GM18505 (cell line): ENCODE data around the gene ACP3.

Experiments
- ATAC-seq: cut with Tn5 transposase; IDR thresholded peaks from one replicate; pipeline ENCODE4 v1.9.1; 2021; ENCODE audit not compliant: unreplicated experiment
- POLR2A ChIP-seq: IDR thresholded peaks from 4 replicates; pipeline ENCODE4 v1.6.1; 2011; ENCODE audit warnings: borderline replicate concordance; ENCODE audit not compliant: insufficient read depth, insufficient read length; ENCODE audit errors: extremely low read depth

The ACP3 gene

GRCh38 chr3:132399054-132399929, 82.1 kb downstream of the ACP3 start:
- no peak for ATAC-seq
- TF ChIP-seq POLR2A: no peak

DNA sequence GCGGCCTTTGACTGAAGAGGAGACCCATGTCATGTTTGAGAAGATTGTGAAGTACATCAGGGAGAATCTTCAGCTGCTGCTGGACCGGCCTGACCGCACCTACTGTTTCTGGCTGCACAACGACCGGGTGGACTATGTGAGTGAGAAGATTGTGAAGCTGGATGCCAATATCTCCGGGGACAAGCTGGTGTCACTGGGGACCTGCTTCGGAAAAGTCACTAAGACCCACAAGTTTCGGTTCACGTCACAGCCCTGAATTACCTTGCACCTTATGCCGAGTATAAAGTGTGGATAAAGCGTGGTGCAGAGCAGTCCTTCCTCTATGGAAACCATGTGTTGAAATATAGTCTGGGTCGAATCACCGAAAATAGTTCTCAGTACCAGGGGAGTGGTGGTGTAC, 84.0 kb downstream of the ACP3 start:
- no peak for ATAC-seq
- TF ChIP-seq POLR2A: no peak

- no peak for TF ChIP-seq POLR2A
- ATAC-seq: no peak
Measured at GRCh38 chr3:132404276-132404675, 87.1 kb downstream of the ACP3 start.

GRCh38 chr3:132405188-132405587, 88.0 kb downstream of the ACP3 start:
- no peak for TF ChIP-seq POLR2A
- ATAC-seq: no peak

DNA sequence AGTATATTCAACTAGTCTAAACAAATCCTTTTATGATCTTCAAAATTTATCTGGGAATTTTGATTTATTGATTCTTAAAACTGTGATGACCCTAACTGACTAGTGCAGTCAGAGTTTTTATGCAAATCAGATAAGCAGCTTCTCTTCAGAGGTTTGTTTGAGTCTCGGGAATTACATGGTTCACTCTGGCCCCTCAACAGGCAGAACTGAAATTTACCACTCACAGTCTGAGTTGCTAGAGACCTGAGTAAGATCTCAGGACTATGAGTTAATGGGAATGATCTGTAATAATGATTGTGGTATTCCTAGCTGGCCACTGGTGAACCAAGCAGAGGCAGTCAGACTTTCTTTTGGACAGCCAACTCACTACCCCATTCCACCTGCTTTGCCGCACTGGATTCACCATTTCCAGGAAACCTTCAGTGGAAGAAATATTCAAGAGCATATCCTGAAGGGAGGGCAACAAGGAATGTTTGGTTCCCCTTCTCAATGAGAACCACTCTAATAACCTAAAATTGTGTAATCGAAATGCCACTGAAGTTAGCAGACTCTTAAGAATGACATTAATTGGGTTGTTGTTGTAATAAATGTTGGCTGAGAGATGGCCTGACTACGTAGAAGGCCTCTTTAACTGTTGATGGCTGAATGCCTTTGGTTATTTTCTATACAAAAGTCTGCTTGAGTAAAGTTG, 88.5 kb downstream of the ACP3 start:
- no peak for TF ChIP-seq POLR2A
- ATAC-seq: no peak

GRCh38 chr3:132406587-132406986, 89.4 kb downstream of the ACP3 start:
- no peak for TF ChIP-seq POLR2A
- ATAC-seq: no peak

GRCh38 chr3:132407025-132407424, 89.8 kb downstream of the ACP3 start:
- ATAC-seq: no peak

More at GRCh38 chr3:132407025-132407424, 89.8 kb downstream of the ACP3 start:
- no peak for TF ChIP-seq POLR2A
